Measurements from ENCODE around the gene ST7.

DNA sequence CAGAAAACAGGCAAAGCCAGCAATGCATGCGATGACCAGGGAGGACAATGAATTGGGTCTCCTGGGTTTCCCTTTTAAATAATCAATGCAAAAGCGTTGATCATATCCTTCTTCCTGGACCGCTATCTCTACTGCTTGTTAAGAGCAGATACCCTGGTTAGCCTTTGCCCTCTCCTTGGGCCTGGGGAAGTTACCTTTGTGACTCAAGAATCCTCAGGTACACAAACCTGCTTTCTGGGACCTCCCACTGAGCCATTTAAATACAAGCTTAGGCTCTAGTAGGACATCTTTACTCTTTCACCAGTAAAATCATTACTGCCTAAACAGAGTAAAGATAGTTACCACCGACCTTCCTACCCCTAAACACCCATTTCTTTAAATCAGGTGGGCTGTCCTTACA is 195.7 kb downstream of the ST7 start:
- TF ChIP-seq, protein P1, sequence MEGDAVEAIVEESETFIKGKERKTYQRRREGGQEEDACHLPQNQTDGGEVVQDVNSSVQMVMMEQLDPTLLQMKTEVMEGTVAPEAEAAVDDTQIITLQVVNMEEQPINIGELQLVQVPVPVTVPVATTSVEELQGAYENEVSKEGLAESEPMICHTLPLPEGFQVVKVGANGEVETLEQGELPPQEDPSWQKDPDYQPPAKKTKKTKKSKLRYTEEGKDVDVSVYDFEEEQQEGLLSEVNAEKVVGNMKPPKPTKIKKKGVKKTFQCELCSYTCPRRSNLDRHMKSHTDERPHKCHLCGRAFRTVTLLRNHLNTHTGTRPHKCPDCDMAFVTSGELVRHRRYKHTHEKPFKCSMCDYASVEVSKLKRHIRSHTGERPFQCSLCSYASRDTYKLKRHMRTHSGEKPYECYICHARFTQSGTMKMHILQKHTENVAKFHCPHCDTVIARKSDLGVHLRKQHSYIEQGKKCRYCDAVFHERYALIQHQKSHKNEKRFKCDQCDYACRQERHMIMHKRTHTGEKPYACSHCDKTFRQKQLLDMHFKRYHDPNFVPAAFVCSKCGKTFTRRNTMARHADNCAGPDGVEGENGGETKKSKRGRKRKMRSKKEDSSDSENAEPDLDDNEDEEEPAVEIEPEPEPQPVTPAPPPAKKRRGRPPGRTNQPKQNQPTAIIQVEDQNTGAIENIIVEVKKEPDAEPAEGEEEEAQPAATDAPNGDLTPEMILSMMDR (IDR thresholded peaks at IDR 0.05; ENCODE audit: low read depth, low read length), result no peak
- no peak for TF ChIP-seq POLR2A (IDR thresholded peaks at IDR 0.05; ENCODE audit: extremely low read depth, insufficient read length)
